Hippocampal formation (tissue), 2 donors: ENCODE data around the gene MUC2.
A peak's percentile ranks its signal among the peaks of the same experiment; 100 is the strongest.

ENCODE experiments used
- DNase-seq, 2 donors: peaks; one replicate each; lab custom pipeline; 2025; lab: John Stamatoyannopoulos, UW

The MUC2 gene

GRCh38 chr11:1036931-1037330 is 37.7 kb upstream of the MUC2 start:
- DNase-seq: no peak

- DNase-seq: no peak
These were observed 37.1 kb upstream of the MUC2 start for GRCh38 chr11:1037506-1038055.

- DNase-seq: no peak
These were observed 36.3 kb upstream of the MUC2 start for GRCh38 chr11:1038361-1038760.

DNA sequence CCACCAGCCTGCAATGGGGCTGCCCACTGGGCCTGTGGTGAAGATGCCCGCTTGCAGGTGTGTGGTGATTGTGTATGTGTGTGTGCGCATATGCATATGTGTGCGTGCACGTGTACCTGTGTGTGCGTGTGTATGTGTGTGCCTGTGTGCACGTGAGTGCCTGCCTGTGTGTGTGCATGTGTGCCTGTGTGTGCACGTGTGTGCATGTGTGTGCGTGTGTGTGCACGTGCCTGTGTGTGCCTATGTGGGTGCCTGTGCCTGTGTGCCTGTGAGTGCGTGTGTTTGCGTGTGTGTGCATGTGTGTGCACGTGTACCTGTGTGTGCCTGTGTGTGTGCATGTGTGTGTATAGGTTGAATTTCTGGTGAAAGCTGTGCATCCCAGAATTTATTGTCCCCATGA is 35.8 kb upstream of the MUC2 start:
- DNase-seq: no peak

- DNase-seq: no peak
These were observed 34.9 kb upstream of the MUC2 start for GRCh38 chr11:1039481-1040427.

GRCh38 chr11:1040428-1041148 is 34.1 kb upstream of the MUC2 start:
- no peak for DNase-seq

- DNase-seq: no peak
These were observed 33.6 kb upstream of the MUC2 start for GRCh38 chr11:1041149-1041467.

GRCh38 chr11:1041471-1041870 is 33.2 kb upstream of the MUC2 start:
- no peak for DNase-seq

GRCh38 chr11:1041936-1042608 is 32.6 kb upstream of the MUC2 start:
- DNase-seq: no peak

DNA sequence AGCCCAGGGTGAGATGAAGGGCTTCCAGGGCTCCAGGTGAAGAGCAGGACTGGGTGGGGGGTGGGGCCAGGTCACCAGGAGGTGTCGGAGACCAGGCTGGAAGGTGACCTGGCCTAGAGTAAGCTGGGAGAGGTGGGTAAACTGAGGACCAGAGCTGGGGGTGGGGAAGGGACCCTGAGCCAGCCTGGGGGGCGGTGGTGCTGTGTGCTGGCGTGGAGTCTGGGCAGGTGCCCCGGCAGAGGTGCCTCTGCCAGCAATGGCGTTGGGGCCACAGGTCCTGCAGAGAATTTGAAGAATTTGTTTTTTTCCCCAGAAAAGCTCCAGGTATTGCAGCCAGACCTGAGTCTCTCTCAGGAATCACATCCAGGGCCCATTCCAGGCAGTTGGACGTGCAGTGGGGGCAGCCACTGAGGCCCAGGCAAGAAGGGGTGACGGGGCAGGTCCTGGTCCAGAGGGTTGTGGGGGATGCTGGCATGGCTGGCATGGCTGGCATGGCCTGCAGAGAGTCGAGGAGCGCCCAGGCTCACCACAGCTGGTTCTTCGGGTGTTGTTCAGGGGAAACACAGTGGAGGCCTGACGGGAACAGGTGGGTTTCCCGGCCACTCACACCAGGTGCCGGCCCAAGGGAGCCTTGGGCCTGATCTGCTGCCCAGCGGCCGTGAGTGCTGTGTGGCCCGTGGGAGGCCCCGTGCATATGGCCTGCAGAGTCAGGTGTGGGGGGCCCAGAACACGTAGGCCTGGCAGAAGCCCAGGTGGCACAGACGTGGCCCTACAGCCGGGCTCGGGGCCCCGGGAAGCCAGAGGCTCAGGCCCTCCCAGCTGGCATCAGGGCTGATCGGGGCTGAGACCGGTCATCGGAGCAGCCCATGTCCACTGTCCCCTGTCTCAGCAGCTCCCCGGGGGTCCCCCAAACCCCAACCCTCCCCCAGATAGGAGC is 31.8 kb upstream of the MUC2 start:
- no peak for DNase-seq

DNA sequence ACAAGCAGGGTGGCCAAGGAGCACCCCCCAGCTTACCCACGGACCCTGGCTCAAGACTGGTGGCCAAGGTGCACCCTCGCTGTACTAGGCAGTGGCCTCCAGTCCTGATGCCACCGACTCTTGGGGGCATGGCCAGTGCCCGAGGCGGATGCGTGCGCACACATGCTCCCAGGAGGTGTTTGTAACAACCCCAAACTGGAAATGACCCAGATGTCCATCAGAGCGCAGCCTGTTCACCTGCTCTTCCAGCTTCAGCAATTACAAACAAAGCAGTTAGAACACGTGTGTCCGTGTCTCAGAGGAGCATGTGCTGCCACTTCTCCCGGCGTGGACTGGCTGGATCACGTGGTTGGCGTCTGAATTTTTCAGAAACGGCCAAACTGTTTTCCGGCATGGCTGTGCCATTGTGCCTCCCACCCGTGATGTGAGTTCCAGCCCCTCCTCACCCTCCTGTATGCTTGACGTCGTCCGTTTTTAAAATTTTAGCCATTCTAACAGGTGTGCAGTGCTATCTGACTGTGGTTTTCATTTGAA is 31.0 kb upstream of the MUC2 start:
- DNase-seq: no peak

DNA sequence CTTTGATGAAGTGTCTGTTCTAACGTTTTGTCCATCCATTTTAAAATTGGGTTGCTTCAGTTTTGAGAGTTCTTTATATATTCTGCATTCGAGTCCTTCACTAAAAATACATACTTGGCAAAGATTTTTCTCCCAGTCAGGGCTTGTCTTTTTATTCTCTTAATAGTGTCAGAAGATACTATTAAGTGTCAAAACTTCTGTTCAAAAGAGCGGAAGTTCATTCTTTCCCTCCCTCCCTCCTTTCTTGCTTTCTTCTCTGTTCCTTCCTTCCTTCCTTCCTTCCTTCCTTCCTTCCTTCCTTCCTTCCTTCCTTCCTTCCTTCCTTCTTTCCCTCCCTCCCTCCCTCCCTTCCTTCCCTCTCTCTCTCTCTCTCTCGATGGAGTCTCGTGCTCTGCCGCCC is 30.5 kb upstream of the MUC2 start:
- no peak for DNase-seq

DNA sequence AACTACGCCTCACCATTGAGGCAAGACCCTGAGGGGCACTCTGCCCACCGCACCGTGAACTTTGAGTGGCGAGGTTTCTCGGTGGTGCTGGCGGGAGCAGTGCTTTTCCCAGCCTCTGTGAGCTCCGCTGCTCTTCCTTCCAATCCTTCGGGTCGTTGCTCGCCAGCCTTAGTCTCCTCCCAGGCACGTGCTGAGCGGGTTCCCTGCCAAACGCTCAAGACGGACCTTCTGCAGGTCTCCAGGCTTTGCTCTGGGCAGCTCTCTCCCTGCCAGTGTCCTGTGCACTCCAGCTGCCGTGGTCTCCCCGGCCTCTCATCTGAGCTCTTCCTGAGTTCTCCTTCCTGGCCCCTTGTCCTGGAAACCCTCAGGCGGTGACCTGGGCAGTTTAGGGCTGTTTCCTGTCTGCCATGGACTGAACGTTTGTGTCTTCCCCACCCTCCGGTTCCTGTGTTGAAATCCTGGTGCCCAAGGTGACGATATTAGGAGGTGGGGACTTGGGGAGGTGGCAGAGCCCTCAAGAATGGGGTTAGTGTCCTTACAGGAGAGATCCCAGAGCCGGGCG is 27.0 kb upstream of the MUC2 start:
- no peak for DNase-seq

DNA sequence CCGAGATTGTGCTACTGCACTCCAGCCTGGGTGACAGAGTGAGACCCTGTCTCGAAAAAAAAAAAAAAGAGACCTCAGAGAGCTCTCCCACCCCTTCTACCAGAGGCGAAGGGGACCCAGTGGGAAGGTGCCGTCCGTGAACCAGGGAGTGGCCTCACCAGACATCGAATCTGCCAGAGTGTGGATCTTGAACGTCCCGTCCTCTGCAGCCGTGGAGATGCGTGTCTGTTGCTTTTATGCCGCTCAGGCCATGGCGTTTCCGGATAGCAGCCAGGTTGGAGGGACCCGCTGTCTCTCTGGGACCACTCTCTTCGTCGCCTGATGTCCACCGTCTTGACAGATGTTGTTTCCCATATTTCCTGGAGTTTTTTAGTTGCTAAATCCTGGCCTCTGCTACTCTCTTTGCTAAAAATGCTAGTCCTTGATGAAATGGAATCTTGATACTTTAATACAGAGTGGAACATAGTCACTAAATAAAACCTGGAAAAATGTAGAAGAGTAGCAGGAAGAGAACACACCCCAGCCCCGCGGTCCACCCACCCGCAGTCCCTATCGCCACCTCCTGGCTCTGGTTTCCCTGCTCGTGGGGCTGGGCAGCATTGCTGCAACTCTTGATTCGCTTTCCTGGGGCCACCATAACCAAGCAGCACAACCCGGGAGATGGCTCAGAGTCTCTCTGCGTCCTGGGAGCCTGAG is 26.2 kb upstream of the MUC2 start:
- no peak for DNase-seq

- DNase-seq: no peak
These were observed 25.6 kb upstream of the MUC2 start for GRCh38 chr11:1049071-1049405.

- DNase-seq: no peak
These were observed 25.2 kb upstream of the MUC2 start for GRCh38 chr11:1049431-1049891.

DNA sequence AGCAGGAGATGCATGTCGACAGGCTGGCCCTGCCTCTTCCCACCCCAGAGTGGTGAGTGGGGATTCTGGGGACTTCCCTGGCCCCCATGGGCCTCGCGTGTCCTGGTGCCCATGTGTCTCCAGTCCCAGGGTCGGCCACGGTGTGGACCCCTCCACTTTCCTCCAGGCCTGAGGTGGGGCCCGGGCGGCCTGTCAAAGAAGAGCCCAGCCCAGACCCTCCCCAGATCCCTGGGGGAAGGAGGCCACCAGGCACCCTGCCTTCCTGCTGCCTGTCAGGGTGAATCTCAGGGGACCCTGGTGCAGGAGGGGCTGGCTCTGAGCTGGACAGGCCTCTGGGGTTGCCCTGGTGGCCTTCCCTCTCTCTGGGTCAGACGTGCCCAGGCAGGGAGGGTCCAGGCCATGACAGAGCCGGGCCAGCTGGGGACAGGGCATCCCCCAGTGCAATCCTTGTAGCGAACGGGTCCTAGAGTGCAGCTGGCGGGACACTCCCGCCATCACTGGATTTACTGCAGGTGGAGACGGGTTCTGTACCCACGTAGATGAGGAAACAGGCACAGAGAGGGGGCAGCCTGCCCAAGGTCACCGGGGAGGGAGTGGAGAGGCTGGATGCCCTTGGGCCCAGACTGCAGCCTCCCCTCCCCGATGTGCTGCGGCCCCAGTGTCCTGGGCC is 24.6 kb upstream of the MUC2 start:
- no peak for DNase-seq

GRCh38 chr11:1050581-1051355 is 23.9 kb upstream of the MUC2 start:
- peak in 1 of 2 donors; percentile 29 for DNase-seq
